ENCODE measurements around the gene CLIC3. TPM values are rescaled to one million over a fixed set of nuclear protein-coding genes. Genes with fewer than 3 reads are reported as not detected.

Gene CLIC3
- 0.32 TPM in 1 of 2 replicates, not detected in the other for total RNA-seq

GRCh38 chr9:136996361-136997292 is at the start of gene CLIC3:
CLIC3 (minus strand) TSS chr9:136996568; CDS start chr9:136996543, 25 bp downstream.

GRCh38 chr9:137031904-137032640 is 35.7 kb upstream of the CLIC3 start, which contains the start of gene FUT7:
FUT7 (minus strand) TSS chr9:137032088; CDS start chr9:137031991, 97 bp downstream.

GRCh38 chr9:137027369-137028262 is 31.2 kb upstream of the CLIC3 start, which contains the start of gene ABCA2:
ABCA2 (minus strand) TSS chr9:137028237; CDS start chr9:137028140, 97 bp downstream.

DNA sequence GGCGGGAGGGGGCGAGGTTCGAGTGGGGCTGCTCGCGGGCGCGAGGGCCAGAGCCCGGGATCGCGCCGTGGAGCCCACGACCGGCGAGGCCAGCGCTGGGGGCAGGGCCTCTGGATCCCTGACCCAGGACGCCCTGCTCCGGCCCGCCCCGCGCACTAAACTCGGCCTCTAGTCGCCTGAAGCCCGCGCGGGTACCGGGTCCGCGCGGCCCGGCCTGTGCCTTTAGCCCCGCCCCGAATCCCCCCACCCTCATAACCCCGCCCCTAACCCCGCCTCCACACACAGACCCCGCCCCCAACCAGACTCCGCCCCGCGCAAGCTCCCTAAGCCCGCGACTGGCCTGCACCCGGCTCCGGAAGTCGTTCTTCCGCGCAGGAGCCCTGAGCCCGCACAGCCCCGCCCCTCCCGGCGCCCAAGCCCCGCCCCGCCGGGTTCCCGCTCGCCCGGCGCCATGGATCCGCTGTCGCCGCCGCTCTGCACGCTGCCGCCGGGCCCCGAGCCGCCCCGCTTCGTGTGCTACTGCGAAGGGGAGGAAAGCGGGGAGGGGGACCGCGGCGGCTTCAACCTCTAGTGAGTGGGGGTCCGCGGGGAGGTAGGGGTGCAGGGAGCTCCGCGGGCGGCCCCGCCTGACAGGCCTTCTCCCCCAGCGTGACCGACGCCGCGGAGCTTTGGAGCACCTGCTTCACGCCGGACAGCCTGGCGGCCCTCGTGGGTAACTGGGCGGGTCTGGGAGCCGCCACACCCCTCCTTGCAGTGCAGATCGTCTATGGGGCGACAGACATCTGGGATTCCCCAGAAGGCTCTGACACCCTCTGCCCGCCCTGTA is 4.2 kb downstream of the CLIC3 start, which contains the start of gene PAXX:
Gene PAXX, plus strand, starts transcription at position 430 of the 826 bp plus-strand sequence. Its CDS starts 22 bp downstream, at position 452.

DNA sequence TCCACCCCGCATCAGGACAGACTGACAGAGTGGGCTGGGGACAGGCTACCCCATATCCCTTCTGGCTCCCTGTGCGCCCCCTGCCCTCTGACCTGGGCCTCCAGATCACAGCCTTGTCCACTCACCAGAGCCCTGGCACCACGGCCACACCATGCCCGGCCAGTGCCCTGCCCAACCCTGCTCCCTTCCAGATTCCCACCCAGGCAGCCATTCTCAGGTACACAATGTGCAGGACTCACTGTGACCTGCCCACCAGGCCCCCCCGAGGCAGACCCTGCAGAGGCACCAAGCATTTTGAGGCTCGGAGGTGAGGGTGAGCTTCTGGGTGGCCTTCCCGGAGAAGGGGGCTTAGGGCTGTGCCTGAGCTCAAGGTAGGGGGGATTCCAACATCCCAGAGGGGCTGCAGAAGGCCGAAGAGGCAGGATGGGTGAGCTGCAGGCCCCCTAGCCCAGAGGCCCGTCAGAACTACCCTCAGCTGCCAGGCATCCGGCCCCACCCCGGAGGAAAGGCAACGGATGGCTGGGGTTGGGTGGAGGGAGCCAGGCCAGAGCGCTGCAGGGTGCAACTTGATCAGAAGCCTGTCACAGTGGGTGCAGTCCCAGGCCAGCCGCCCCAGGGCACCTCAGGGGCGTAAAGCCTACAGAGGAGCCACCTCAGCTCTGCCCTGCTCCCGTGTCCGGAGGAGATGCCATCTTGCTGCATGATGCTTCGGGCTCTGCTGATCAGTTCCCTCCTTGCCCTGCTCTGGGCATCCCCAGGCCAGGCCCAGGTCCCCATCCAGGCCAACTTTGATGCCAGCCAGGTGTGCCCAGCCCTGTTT is 13.9 kb downstream of the CLIC3 start, which contains the start of gene LCNL1:
Gene LCNL1, plus strand, starts transcription at position 762 of the 820 bp plus-strand sequence. CDS start 594 bp downstream, outside the sequence.

GRCh38 chr9:136977223-136977622 is 19.1 kb downstream of the CLIC3 start, which contains the start of gene PTGDS:
PTGDS (plus strand) TSS chr9:136977504; CDS start chr9:136977579, 75 bp downstream.

GRCh38 chr9:136951541-136952320 is 44.6 kb downstream of the CLIC3 start, which contains the start of gene LCN12:
LCN12 (plus strand) TSS chr9:136952273; CDS start chr9:136952328, 55 bp downstream.

Other genes with a start within 250 kb of the CLIC3 start
- gene LCN6, start 248.0 kb downstream of the CLIC3 start, total RNA-seq = not detected in 2 replicates
- gene LCN8, start 238.3 kb downstream of the CLIC3 start, total RNA-seq = not detected in 2 replicates
- gene LCN15, start 232.1 kb downstream of the CLIC3 start, total RNA-seq = not detected in 2 replicates
- gene TMEM141, start 205.2 kb downstream of the CLIC3 start, total RNA-seq = 105 and 109 TPM in 2 replicates
- under 0.01 and 0.46 TPM in 2 replicates for gene CCDC183, start 200.2 kb downstream of the CLIC3 start, total RNA-seq
- gene RABL6, start 188.6 kb downstream of the CLIC3 start, total RNA-seq = 57.9 and 64.6 TPM in 2 replicates
- 0.61 and 0.65 TPM in 2 replicates for gene AJM1, start 154.1 kb downstream of the CLIC3 start, total RNA-seq
- gene PHPT1, start 147.2 kb downstream of the CLIC3 start, total RNA-seq = 91.8 and 130 TPM in 2 replicates
- 0.32 and 1.5 TPM in 2 replicates for gene MAMDC4, start 144.2 kb downstream of the CLIC3 start, total RNA-seq
- gene EDF1, start 130.3 kb downstream of the CLIC3 start, total RNA-seq = 352 and 430 TPM in 2 replicates
- 11.1 and 11.4 TPM in 2 replicates for gene TRAF2, start 110.1 kb downstream of the CLIC3 start, total RNA-seq
- 124 and 151 TPM in 2 replicates for gene FBXW5, start 51.8 kb downstream of the CLIC3 start, total RNA-seq
- gene C8G, start 51.3 kb downstream of the CLIC3 start, total RNA-seq = not detected in 2 replicates
- gene LCN12, start 44.3 kb downstream of the CLIC3 start, total RNA-seq = not detected in 2 replicates
- gene PTGDS, start 19.1 kb downstream of the CLIC3 start, total RNA-seq = 0.65 TPM in 1 of 2 replicates, not detected in the other
- gene LCNL1, start 13.6 kb downstream of the CLIC3 start, total RNA-seq = not detected in 2 replicates
- 18.8 and 26.0 TPM in 2 replicates for gene PAXX, start 4.1 kb downstream of the CLIC3 start, total RNA-seq
- gene ABCA2, start 31.7 kb upstream of the CLIC3 start, total RNA-seq = 4.0 and 8.4 TPM in 2 replicates
- not detected in 2 replicates for gene FUT7, start 35.5 kb upstream of the CLIC3 start, total RNA-seq
- gene NPDC1, start 49.6 kb upstream of the CLIC3 start, total RNA-seq = 28.3 and 29.2 TPM in 2 replicates
- gene ENTPD2, start 57.5 kb upstream of the CLIC3 start, total RNA-seq = not detected in 2 replicates
- gene SAPCD2, start 74.0 kb upstream of the CLIC3 start, total RNA-seq = 15.3 and 19.3 TPM in 2 replicates
- 6.2 and 15.8 TPM in 2 replicates for gene UAP1L1, start 80.9 kb upstream of the CLIC3 start, total RNA-seq
- gene MAN1B1, start 90.4 kb upstream of the CLIC3 start, total RNA-seq = 57.0 and 64.3 TPM in 2 replicates
- 63.1 and 69.8 TPM in 2 replicates for gene DPP7, start 118.2 kb upstream of the CLIC3 start, total RNA-seq
- gene GRIN1, start 142.6 kb upstream of the CLIC3 start, total RNA-seq = under 0.01 TPM in 2 replicates
- gene LRRC26, start 173.5 kb upstream of the CLIC3 start, total RNA-seq = not detected in 2 replicates
- not detected in 2 replicates for gene TMEM210, start 175.5 kb upstream of the CLIC3 start, total RNA-seq
- gene ANAPC2, start 192.0 kb upstream of the CLIC3 start, total RNA-seq = 22.7 and 24.6 TPM in 2 replicates
- 105 and 126 TPM in 2 replicates for gene SSNA1, start 192.1 kb upstream of the CLIC3 start, total RNA-seq
- 4.6 and 5.5 TPM in 2 replicates for gene TPRN, start 204.2 kb upstream of the CLIC3 start, total RNA-seq
- 30.9 and 34.1 TPM in 2 replicates for gene TMEM203, start 209.1 kb upstream of the CLIC3 start, total RNA-seq
- 3.6 TPM in 2 replicates for gene NDOR1, start 209.1 kb upstream of the CLIC3 start, total RNA-seq
- 0.32 TPM in 1 of 2 replicates, not detected in the other for gene RNF208, start 225.7 kb upstream of the CLIC3 start, total RNA-seq
- gene CYSRT1, start 228.6 kb upstream of the CLIC3 start, total RNA-seq = 0.32 TPM in 1 of 2 replicates, not detected in the other
- not detected in 2 replicates for gene RNF224, start 230.9 kb upstream of the CLIC3 start, total RNA-seq
- gene SLC34A3, start 234.3 kb upstream of the CLIC3 start, total RNA-seq = not detected in 2 replicates
- 222 and 249 TPM in 2 replicates for gene TUBB4B, start 244.7 kb upstream of the CLIC3 start, total RNA-seq